NT2/D1 (cell line): ENCODE results near the gene TNFRSF1A.

Experiments used
- DNase-seq: peaks from one replicate; pipeline ENCODE4 v3.0.0-alpha.2; 2011; ENCODE audit warnings: low read depth, low spot score
- H3K27me3 ChIP-seq: 2 replicates; pipeline ENCODE4 v1.6.0; 2011; ENCODE audit warnings: mild to moderate bottlenecking; ENCODE audit not compliant: insufficient read length, insufficient read depth
- H3K36me3 ChIP-seq: 2 replicates; pipeline ENCODE4 v1.6.1; 2011; ENCODE audit warnings: mild to moderate bottlenecking, low read length, mixed read lengths; ENCODE audit not compliant: insufficient read depth, insufficient read length
- H3K4me1 ChIP-seq: 2 replicates; pipeline ENCODE4 v1.5.1; 2011; ENCODE audit not compliant: insufficient read depth, insufficient read length
- H3K4me3 ChIP-seq: 2 replicates; pipeline ENCODE4 v1.5.1; 2011; ENCODE audit warnings: low read depth; ENCODE audit not compliant: insufficient read length
- H3K9ac ChIP-seq: 2 replicates; pipeline ENCODE4 v1.6.0; 2011; ENCODE audit warnings: low read depth; ENCODE audit not compliant: insufficient read length
- H3K9me3 ChIP-seq: 2 replicates; pipeline ENCODE4 v1.5.1; 2011; ENCODE audit warnings: mild to moderate bottlenecking, low read length; ENCODE audit not compliant: insufficient read depth
- SUZ12 ChIP-seq: IDR thresholded peaks from 2 replicates; pipeline ENCODE4 v1.6.1; 2011; ENCODE audit not compliant: insufficient read length, insufficient read depth; ENCODE audit errors: extremely low read depth
- YY1 ChIP-seq: IDR thresholded peaks from 2 replicates; pipeline ENCODE4 v1.6.1; 2011; ENCODE audit not compliant: insufficient read length, insufficient read depth
- ZNF274 ChIP-seq: IDR thresholded peaks from 2 replicates; pipeline ENCODE4 v1.6.1; 2011; ENCODE audit warnings: mild to moderate bottlenecking, low read depth, low read length

Gene TNFRSF1A

DNA sequence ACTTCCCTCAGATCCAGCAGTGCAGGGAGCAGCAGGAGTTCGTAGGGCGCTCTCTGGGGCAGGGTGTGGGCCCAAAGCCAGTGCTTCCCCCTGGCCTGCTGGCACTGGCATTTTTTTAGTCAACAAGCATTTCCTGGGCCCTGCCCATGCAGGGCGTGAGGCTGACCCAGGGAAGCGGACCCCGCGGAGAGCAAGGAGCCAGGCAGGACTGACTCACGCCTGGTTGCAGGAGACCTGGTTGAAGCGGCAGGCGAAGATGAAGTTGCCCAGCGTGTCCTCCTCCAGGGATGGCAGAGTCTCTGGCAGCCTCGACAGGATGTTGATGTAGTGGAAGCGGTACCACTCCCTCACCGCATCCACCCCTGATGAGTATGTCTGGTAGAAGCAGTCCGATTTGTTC lies 20.0 kb upstream of the TNFRSF1A start:
- Histone ChIP-seq H3K4me3 (no peak overlapping the region), H3K27me3 (no peaks in the 10 kb centered on the region), H3K36me3 (no peaks in the 10 kb centered on the region), H3K9ac (no peak overlapping the region), H3K9me3 (no peaks in the 10 kb centered on the region), H3K4me1 (peaks cover 9% of the 10 kb centered on the region)
- no peak for TF ChIP-seq SUZ12
- no peak for TF ChIP-seq ZNF274
- TF ChIP-seq YY1: no peak
- DNase-seq: no peak

GRCh38 chr12:6360578-6361490 lies 19.0 kb upstream of the TNFRSF1A start:
- Histone ChIP-seq H3K4me1 (peaks cover 9% of the 10 kb centered on the region), H3K9ac (no peak overlapping the region), H3K4me3 (no peak overlapping the region), H3K27me3 (no peaks in the 10 kb centered on the region), H3K9me3 (no peaks in the 10 kb centered on the region), H3K36me3 (no peaks in the 10 kb centered on the region)
- no peak for TF ChIP-seq SUZ12
- no peak for DNase-seq

- no peaks in the 10 kb centered on the region for H3K9me3 ChIP-seq
- H3K36me3 ChIP-seq: no peaks in the 10 kb centered on the region
- H3K4me1 ChIP-seq: peaks cover 10% of the 10 kb centered on the region
- DNase-seq: no peak
- no peak for TF ChIP-seq SUZ12
- no peak for TF ChIP-seq YY1
- no peak for TF ChIP-seq ZNF274
- no peak overlapping the region for H3K4me3 ChIP-seq
- no peak overlapping the region for H3K9ac ChIP-seq
- no peaks in the 10 kb centered on the region for H3K27me3 ChIP-seq
These were observed 18.2 kb upstream of the TNFRSF1A start for GRCh38 chr12:6360080-6360571.

GRCh38 chr12:6358881-6359280 lies 17.0 kb upstream of the TNFRSF1A start:
- TF ChIP-seq YY1 (no peak), SUZ12 (no peak), ZNF274 (no peak)
- peaks cover 19% of the 10 kb centered on the region for H3K4me1 ChIP-seq
- no peak overlapping the region for H3K9ac ChIP-seq
- no peaks in the 10 kb centered on the region for H3K36me3 ChIP-seq
- H3K9me3 ChIP-seq: no peaks in the 10 kb centered on the region
- no peak overlapping the region for H3K4me3 ChIP-seq
- no peak for DNase-seq
- H3K27me3 ChIP-seq: no peaks in the 10 kb centered on the region

GRCh38 chr12:6356374-6356820 lies 14.5 kb upstream of the TNFRSF1A start:
- no peak for TF ChIP-seq SUZ12
- no peak for TF ChIP-seq YY1
- no peak for TF ChIP-seq ZNF274
- no peak overlapping the region for H3K9ac ChIP-seq
- H3K36me3 ChIP-seq: no peaks in the 10 kb centered on the region
- no peak for DNase-seq
- peaks cover 14% of the 10 kb centered on the region for H3K4me1 ChIP-seq
- no peak overlapping the region for H3K4me3 ChIP-seq
- H3K9me3 ChIP-seq: no peaks in the 10 kb centered on the region
- H3K27me3 ChIP-seq: no peaks in the 10 kb centered on the region

GRCh38 chr12:6355491-6356373 lies 13.9 kb upstream of the TNFRSF1A start:
- no peak for TF ChIP-seq SUZ12
- no peak for TF ChIP-seq ZNF274
- TF ChIP-seq YY1: no peak
- Histone ChIP-seq H3K4me1 (peaks cover 14% of the 10 kb centered on the region), H3K4me3 (no peak overlapping the region), H3K27me3 (no peaks in the 10 kb centered on the region), H3K36me3 (no peaks in the 10 kb centered on the region), H3K9me3 (no peaks in the 10 kb centered on the region), H3K9ac (no peak overlapping the region)
- DNase-seq: no peak
